NCI-H1417 treated with DMSO at 0.1 percent for 48 hours (cell line): ENCODE results near the gene TFDP2.
"Not testable (repeated sequence)": the region's sequence is repeated elsewhere in the genome, so short reads cannot be mapped to it uniquely, and the experiment has no call there.

Experiments used
- DNase-seq: peaks from one replicate; lab custom pipeline; 2025; lab: John Stamatoyannopoulos, UW

TFDP2 gene

GRCh38 chr3:142127941-142128658, 21.2 kb downstream of the TFDP2 start:
- no peak for DNase-seq

DNA sequence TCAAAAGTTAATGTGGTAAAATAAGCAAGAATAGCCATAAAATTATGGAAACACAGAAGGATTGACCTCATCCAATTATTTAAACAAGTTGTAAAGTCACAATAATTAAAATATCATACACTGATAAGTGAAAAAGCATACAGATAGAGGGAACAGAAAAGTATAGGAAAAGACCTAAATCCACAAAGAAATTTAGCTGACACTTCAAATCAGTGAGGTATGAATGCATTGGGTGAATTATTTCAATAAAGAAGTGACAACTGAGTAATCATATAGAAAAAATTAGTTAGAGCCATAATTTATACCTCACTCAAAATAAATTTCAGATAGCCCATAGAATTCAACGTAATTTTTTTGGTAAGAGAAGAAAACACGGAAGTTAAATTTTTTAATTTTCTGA, 25.1 kb downstream of the TFDP2 start:
- DNase-seq: no peak

GRCh38 chr3:142120707-142121106, 28.6 kb downstream of the TFDP2 start:
- no peak for DNase-seq

DNA sequence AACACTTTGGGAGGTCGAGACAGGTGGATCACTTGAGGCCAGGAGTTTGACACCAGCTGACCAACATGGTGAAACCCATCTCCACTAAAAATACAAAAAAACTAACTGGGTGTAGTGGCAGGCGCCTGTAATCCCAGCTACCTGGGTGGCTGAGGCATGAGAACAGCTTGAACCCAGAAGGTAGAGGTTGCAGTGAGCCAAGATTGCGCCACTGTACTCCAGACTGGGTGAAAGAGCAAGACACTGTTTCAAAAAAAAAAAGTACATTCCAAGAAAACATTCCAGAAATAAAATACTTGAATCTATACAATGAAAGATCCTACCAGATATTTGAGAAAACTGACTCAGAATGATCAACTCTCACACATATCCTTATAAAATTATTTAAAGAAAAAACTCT, 30.4 kb downstream of the TFDP2 start:
- DNase-seq: no peak

DNA sequence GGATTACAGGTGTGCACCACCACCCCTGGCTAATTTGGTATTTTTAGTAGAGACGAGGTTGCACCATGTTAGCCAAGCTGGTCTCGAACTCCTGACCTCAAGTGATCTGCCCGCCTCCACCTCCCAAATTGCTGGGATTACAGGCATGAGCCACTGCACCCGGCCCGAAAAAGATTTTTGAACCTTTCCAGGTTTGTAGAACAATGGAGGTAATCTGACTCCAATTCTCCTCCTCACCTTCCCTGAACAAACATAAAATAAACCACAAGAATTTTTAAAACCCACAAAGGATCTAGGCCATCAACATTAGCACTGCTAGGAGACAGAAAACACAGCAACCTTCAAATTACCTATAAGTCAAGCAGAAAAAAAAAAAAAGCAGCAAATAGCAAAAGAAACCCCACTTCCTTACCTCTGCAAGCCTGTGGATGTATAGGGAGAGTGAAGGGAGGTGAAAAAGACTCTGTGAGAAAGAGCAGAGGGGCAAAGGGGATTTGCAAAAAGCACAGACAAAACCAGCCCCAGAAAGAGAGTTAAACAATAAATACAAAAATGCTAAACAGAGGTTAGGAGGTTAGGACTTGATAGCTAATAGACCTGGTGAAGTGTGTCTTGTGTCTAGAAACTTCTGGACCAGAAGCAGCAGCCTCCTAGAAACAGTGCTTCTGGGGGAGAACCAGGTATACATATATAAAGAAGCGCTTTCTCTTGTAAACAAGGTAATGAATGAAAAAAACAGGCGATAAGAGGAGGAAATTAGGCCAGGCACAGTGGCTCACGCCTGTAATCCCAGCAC, 32.1 kb downstream of the TFDP2 start:
- no peak for DNase-seq

DNA sequence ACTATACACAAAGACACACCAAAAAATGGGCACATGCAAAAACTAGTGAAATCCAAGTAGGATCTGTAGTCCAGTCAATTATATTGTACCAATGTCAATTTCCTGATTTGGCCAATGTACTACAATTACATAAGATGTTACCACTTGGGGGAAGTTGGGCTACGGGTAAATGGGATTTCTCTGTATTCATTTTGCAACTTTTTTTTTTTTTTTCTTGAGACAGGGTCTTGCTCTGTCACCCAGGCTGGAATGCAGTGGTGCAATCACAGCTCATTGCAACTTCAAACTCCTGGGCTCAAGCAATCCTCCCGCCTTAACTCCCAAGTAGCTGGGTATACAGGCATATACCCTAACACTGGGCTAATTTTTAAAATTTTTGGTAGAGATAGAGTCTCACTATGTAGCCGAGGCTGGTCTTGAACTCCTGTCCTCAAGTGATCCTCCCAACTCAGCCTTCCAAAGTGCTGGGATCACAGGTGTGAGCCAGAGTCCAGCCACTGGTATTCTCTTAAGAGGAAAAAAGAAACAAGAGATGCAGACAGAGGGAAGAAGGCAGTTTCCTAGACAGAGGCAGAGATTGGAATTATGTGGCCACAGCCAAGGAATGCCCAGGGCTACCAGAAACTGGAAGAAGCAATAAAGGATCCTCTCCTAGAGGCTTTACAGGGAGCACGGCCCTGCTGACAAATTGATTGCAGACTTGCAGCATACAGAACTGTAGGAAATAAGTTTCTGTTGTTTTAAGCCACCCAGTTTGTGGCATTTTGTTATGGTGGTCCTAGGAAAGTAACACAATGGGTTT, 33.3 kb downstream of the TFDP2 start:
- no peak for DNase-seq

DNA sequence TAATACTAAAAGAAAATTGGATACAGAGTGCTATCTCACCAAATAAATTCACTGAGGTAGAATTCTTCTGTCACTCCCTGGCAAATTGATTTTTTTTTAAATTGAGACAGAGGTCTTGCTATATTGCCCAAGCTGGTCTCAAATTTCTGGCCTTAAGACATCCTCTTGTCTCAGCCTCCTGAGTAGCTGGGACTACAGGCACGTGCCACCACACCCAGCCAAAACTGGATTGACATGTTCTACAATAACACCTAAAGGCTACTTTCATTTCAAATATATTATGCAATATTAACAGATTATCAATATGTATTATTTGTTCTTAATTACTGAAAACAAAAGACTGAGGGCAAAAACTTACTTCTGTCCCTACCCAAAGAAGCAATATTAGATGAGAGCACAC, 36.7 kb downstream of the TFDP2 start:
- DNase-seq: no peak

DNA sequence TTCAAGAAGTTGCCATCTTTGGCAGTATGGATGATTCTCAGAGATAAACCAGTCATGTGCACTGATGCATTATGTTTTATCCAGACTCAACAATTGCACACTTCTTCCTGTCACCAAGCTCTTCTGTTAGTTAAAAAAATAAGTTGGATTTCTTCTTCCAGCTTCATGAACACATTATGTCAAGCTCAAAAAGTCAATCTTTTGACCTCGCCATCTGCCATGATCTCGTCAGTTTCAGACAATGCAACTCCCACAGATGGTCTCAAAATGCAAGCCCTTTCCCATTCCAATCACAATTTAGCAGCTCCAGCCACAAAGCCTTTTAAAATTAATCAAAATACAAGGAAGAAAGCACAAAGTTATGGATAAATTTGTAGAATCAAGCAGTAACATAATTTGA, 42.8 kb downstream of the TFDP2 start:
- DNase-seq: no peak

GRCh38 chr3:142105991-142106390, 43.4 kb downstream of the TFDP2 start:
- DNase-seq: no peak

GRCh38 chr3:142104763-142105162, 44.6 kb downstream of the TFDP2 start:
- no peak for DNase-seq

GRCh38 chr3:142098964-142099363, 50.4 kb downstream of the TFDP2 start:
- no peak for DNase-seq

- DNase-seq: no peak
These were observed 52.1 kb downstream of the TFDP2 start for GRCh38 chr3:142097099-142097843.

DNA sequence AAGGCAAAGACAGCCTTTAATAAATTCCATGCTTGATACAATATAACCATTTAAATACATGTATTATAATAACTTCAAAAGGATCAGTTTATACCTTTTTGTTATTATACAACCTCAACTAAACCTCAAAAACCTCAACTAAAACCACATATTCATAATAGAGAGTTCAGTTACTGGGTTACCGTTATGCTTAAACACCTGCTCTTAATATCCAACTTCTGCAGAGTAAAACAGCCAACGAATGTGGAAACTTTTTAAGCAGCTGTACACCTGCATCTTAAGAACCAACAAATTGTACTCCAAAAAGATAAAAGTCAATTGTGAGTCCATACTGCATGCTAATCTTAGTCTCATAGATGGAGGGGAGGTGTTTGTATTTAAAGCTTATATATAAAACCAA, 53.5 kb downstream of the TFDP2 start:
- DNase-seq: no peak

GRCh38 chr3:142088925-142089324, 60.4 kb downstream of the TFDP2 start:
- DNase-seq: not testable (repeated sequence)

DNA sequence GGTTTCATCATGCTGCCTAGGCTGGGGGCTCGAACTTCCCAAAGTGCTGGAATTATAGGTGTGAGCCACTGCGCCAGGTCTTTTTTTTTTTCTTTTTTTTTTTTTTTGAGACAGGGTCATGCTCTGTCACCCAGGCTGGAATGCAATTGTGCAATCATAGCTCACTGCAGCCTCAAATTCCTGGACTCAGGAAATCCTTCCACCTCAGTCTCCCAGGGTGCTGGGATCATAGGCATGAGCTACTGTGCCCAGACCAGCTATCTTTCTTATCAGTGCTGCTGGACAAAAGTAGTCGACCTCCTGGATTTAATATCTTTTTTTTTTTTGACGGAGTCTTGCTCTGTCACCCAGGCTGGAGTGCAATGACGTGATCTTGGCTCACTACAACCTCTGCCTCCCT, 60.8 kb downstream of the TFDP2 start:
- DNase-seq: no peak

- DNase-seq: no peak
These were observed 61.7 kb downstream of the TFDP2 start for GRCh38 chr3:142087676-142088075.

DNA sequence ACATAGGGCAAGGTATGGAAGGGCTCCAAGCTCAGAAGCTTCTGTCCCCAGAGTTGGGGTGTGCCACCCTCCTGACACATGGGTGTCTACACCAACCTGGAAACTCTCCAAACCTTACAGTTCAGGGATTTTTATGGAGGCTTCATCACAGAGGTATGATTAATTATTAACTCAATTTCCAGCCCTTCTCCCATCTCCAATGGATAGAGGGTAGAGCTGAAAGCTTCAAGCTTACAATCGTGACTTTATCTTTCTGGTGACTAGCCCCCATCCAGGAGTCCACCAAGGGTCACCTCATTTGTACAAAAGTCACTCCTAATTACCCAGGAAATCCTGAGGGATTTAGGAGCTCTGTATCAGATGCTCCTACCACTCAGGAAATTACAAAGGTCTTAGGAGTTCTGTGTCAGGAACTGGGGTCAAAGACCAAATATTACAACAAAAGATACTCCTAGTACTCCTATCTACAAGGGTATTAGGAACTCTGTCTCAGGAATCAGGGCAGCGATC, 62.7 kb downstream of the TFDP2 start:
- no peak for DNase-seq

DNA sequence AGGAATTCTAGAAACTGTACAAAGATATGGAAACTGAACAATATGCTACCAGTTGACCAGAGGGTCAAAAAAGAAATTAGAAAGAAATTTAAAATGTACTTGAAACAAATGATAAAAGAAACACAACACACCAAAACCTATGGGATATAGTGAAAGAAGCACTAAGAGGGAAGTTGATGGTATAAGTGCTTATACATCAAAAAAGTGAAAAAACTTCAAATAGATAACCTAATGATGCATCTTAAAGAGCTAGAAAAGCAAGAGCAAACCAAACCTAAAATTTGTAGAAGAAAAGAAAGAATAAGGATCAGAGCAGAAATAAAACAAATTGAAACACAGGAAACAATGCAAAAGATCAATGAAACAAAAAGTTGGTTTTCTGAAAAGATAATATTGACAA, 68.2 kb downstream of the TFDP2 start:
- no peak for DNase-seq

- DNase-seq: no peak
These were observed 71.4 kb downstream of the TFDP2 start for GRCh38 chr3:142077859-142078500.

DNA sequence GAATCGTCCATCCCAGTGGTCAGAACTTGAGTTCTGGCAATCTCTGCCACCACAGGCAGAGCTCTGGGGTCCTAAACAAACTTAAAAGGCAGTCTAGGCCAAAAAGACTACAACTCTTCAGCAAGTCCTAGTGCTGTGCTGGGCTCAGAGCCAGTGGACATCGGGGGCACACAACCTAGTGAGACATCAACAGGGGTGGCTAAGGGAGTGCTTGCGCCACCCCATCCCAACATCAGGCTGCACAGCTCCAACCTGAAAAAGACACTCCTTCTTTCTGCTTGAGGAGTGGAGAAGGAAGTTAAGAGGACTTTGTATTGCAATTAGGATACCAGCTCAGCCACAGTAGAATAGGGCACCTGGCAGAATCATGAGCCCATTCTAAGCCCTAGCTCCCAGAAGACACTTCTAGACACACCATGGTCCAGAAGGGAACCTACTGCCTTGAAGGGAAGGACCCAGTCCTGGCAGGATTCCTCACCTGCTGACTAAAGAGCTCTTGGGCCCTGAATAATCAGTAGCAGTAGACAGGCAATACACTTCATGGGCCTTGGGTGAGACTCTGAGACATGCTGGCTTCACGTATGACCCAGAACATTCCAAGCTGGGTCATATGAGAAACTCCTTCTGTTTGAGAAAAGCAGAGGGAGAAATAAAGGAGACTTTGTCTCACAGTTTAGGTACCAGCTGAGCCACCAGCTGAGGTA, 72.0 kb downstream of the TFDP2 start:
- no peak for DNase-seq

- not testable (repeated sequence) for DNase-seq
These were observed 73.7 kb downstream of the TFDP2 start for GRCh38 chr3:142075656-142076055.
